HG02870 (cell line): ENCODE measurements around the gene PCOLCE2.

Experiments
- ATAC-seq: cut with Tn5 transposase; IDR thresholded peaks from one replicate; pipeline ENCODE4 v1.9.1; 2021; ENCODE audit warnings: mild to moderate bottlenecking, moderate library complexity; ENCODE audit not compliant: unreplicated experiment

Gene PCOLCE2

GRCh38 chr3:142888481-142889211 lies at the start of gene PCOLCE2:
Gene PCOLCE2, minus strand, starts transcription at chr3:142889083. Its CDS starts 187 bp downstream, at chr3:142888896.
- no peak for ATAC-seq

- ATAC-seq: no peak
These were observed 47.1 kb upstream of the PCOLCE2 start for GRCh38 chr3:142935963-142936362.

GRCh38 chr3:142934887-142935269 lies 46.0 kb upstream of the PCOLCE2 start:
- ATAC-seq: no peak

- no peak for ATAC-seq
These were observed 45.4 kb upstream of the PCOLCE2 start for GRCh38 chr3:142934128-142934886.

- ATAC-seq: peak; percentile 75
These were observed 42.3 kb upstream of the PCOLCE2 start for GRCh38 chr3:142931222-142931621.

- no peak for ATAC-seq
These were observed 41.6 kb upstream of the PCOLCE2 start for GRCh38 chr3:142930463-142930862.

GRCh38 chr3:142929890-142930289 lies 41.0 kb upstream of the PCOLCE2 start:
- no peak for ATAC-seq

- peak; percentile 55 for ATAC-seq
These were observed 40.2 kb upstream of the PCOLCE2 start for GRCh38 chr3:142929109-142929508.

- no peak for ATAC-seq
These were observed 37.6 kb upstream of the PCOLCE2 start for GRCh38 chr3:142926368-142926944.

GRCh38 chr3:142925140-142925539 lies 36.3 kb upstream of the PCOLCE2 start:
- no peak for ATAC-seq

- ATAC-seq: no peak
These were observed 34.8 kb upstream of the PCOLCE2 start for GRCh38 chr3:142923694-142924093.

- no peak for ATAC-seq
These were observed 27.7 kb upstream of the PCOLCE2 start for GRCh38 chr3:142916605-142917004.

GRCh38 chr3:142915636-142916035 lies 26.8 kb upstream of the PCOLCE2 start:
- ATAC-seq: no peak

GRCh38 chr3:142914286-142914811 lies 25.5 kb upstream of the PCOLCE2 start:
- ATAC-seq: no peak

- no peak for ATAC-seq
These were observed 24.5 kb upstream of the PCOLCE2 start for GRCh38 chr3:142913432-142913831.

GRCh38 chr3:142912402-142913172 lies 23.7 kb upstream of the PCOLCE2 start:
- no peak for ATAC-seq

GRCh38 chr3:142910280-142910679 lies 21.4 kb upstream of the PCOLCE2 start:
- no peak for ATAC-seq

GRCh38 chr3:142909282-142909681 lies 20.4 kb upstream of the PCOLCE2 start:
- no peak for ATAC-seq

GRCh38 chr3:142907996-142908395 lies 19.1 kb upstream of the PCOLCE2 start:
- ATAC-seq: no peak

GRCh38 chr3:142904639-142905436 lies 16.0 kb upstream of the PCOLCE2 start:
- no peak for ATAC-seq
